Liver (tissue), 9 donors: Measurements from ENCODE around the gene IL17RC. TPM values are rescaled to one million over a fixed set of nuclear protein-coding genes. Genes with fewer than 3 reads are reported as not detected.
A peak's percentile ranks its signal among the peaks of the same experiment; 100 is the strongest.
"Not testable (repeated sequence)": the region's sequence is repeated elsewhere in the genome, so short reads cannot be mapped to it uniquely, and the experiment has no call there.

ENCODE experiments used
- DNase-seq: peaks from one replicate; pipeline ENCODE4 v3.0.0-alpha.2; 2017; ENCODE audit warnings: low spot score
- H3K27ac ChIP-seq, 2 donors: one replicate each; pipeline ENCODE4 v1.7.0; 2013; ENCODE audit warnings: inconsistent platforms in 2 of 2, low read length in 2 of 2, control low read depth in 1 of 2, low read depth in 1 of 2, mild to moderate bottlenecking in 1 of 2
- H3K27me3 ChIP-seq, 4 donors: one replicate each; pipeline versions ENCODE4 v1.6.1 to v1.7.0; 2013; ENCODE audit warnings: low read length in 3 of 4, inconsistent platforms in 1 of 4, mild to moderate bottlenecking in 1 of 4, moderate library complexity in 1 of 4; ENCODE audit not compliant: control insufficient read depth in 4 of 4, insufficient read depth in 4 of 4
- H3K36me3 ChIP-seq, 4 donors: one replicate each; pipeline versions ENCODE4 v1.6.1 to v1.7.0; 2013; ENCODE audit warnings: low read length in 3 of 4, mild to moderate bottlenecking in 3 of 4, low read depth in 1 of 4, moderate library complexity in 1 of 4; ENCODE audit not compliant: control insufficient read depth in 4 of 4, insufficient read depth in 3 of 4
- H3K4me1 ChIP-seq, 4 donors: one replicate each; pipeline versions ENCODE4 v1.6.1 to v1.7.0; 2013; ENCODE audit warnings: low read length in 3 of 4, mild to moderate bottlenecking in 3 of 4, moderate library complexity in 1 of 4; ENCODE audit not compliant: control insufficient read depth in 4 of 4, insufficient read depth in 4 of 4
- H3K4me3 ChIP-seq, 3 donors: one replicate each; pipeline versions ENCODE4 v1.6.1 to v1.7.0; 2013; ENCODE audit warnings: low read length in 3 of 3, control low read depth in 1 of 3, low read depth in 1 of 3, mild to moderate bottlenecking in 1 of 3
- H3K9ac ChIP-seq, 2 donors: one replicate each; pipeline ENCODE4 v1.7.0; 2013; ENCODE audit warnings: low read length in 2 of 2, mild to moderate bottlenecking in 2 of 2, moderate library complexity in 2 of 2, control low read depth in 1 of 2, low read depth in 1 of 2
- H3K9me3 ChIP-seq, 4 donors: one replicate each; pipeline versions ENCODE4 v1.6.1 to v1.7.0; 2013; ENCODE audit warnings: low read length in 3 of 4; ENCODE audit not compliant: control insufficient read depth in 4 of 4
- ATF3 ChIP-seq: IDR thresholded peaks from 2 replicates; pipeline ENCODE4 v1.6.1; 2016; ENCODE audit warnings: antibody characterized with exemption
- CTCF ChIP-seq: fragments of 150-350 bp; IDR thresholded peaks from 2 replicates; pipeline ENCODE4 v1.5.1; 2017; ENCODE audit warnings: improper control_type of control experiment, low read depth, low read length; ENCODE audit not compliant: missing input control
- FOXA1 ChIP-seq: IDR thresholded peaks from 2 replicates; pipeline ENCODE4 v1.6.1; 2016; ENCODE audit warnings: antibody characterized with exemption
- GABPA ChIP-seq, 2 donors: IDR thresholded peaks in 1 of 2; conservative IDR thresholded peaks in 1 of 2; 2 replicates each; pipeline ENCODE4 v1.6.1; 2016; ENCODE audit warnings: antibody characterized with exemption in 2 of 2, mild to moderate bottlenecking in 1 of 2, moderate library complexity in 1 of 2
- HNF4A ChIP-seq, 2 donors: conservative IDR thresholded peaks; 2 replicates each; pipeline ENCODE4 v1.6.1; 2016; ENCODE audit warnings: antibody characterized with exemption in 2 of 2, mild to moderate bottlenecking in 2 of 2
- HNF4G ChIP-seq: IDR thresholded peaks from 2 replicates; pipeline ENCODE4 v1.6.1; 2016; ENCODE audit warnings: antibody characterized with exemption
- MAX ChIP-seq: IDR thresholded peaks from 2 replicates; pipeline ENCODE4 v1.6.1; 2016; ENCODE audit warnings: antibody characterized with exemption
- RAD21 ChIP-seq, 2 donors: IDR thresholded peaks; 2 replicates each; pipeline ENCODE4 v1.6.1; 2016; ENCODE audit warnings: antibody characterized with exemption in 2 of 2, mild to moderate bottlenecking in 2 of 2
- SP1 ChIP-seq: IDR thresholded peaks from 2 replicates; pipeline ENCODE4 v1.6.1; 2018; ENCODE audit warnings: antibody characterized with exemption, mild to moderate bottlenecking
- TAF1 ChIP-seq: conservative IDR thresholded peaks from 2 replicates; pipeline ENCODE4 v1.6.1; 2016; ENCODE audit warnings: antibody characterized with exemption, mild to moderate bottlenecking
- YY1 ChIP-seq: IDR thresholded peaks from 2 replicates; pipeline ENCODE4 v1.6.1; 2016; ENCODE audit warnings: antibody characterized with exemption, mild to moderate bottlenecking
- ZBTB33 ChIP-seq: IDR thresholded peaks from 2 replicates; pipeline ENCODE4 v1.6.1; 2016; ENCODE audit warnings: antibody characterized with exemption
- WGBS: extraction: QIAGEN DNeasy Blood & Tissue Kit; methylation state at CpG from one replicate; pipeline ENCODE4 v1.1.7; 2013; 5-methylcytosine and 5-hydroxymethylcytosine counted together
- polyA plus RNA-seq, 2 donors: library from polyadenylated mRNA; stranded (reverse) in 1 of 2; unstranded in 1 of 2; fragments of 200-250 nt in 1 of 2; fragments of >200 nt in 1 of 2; fragmentation: Nextera tagmentation in 1 of 2; extraction: Ambion mirVana in 1 of 2; gene quantifications; one replicate each; pipeline versions ENCODE4 v1.2.1 to v1.2.3, GENCODE V29; 2013 to 2015
- total RNA-seq, 2 donors: library from RNA; depleted of rRNA; stranded (reverse); fragments of >200 nt; gene quantifications; one replicate each; pipeline ENCODE4 v1.2.3, GENCODE V29; 2014
- donor health status: healthy.
- donor health status: healthy.
- donor health status: healthy.
- donor health status: healthy.
- donor health status: healthy.

IL17RC gene
- total and polyA plus RNA-seq, 4 donors = 15.4 to 62.8 (median 25.7) TPM

GRCh38 chr3:9875448-9875847 is 41.5 kb upstream of the IL17RC start:
- Histone ChIP-seq H3K4me3 (no peak overlapping the region), H3K27me3 (no peaks in the 10 kb centered on the region), H3K9me3 (no peaks in the 10 kb centered on the region), H3K9ac (no peak overlapping the region), H3K27ac (no peak overlapping the region), H3K4me1 (peaks cover 0 to 6% (median 2%) of the 10 kb centered on the region in 4 donors), H3K36me3 (no peaks in the 10 kb centered on the region)
- no peak for TF ChIP-seq ZBTB33
- no peak for TF ChIP-seq CTCF
- TF ChIP-seq HNF4G = no peak
- no peak for TF ChIP-seq SP1
- no peak for TF ChIP-seq RAD21 (IDR thresholded peaks at IDR 0.05)
- no peak for DNase-seq

GRCh38 chr3:9876255-9876654 is 40.6 kb upstream of the IL17RC start:
- H3K27me3 ChIP-seq, H3K9ac ChIP-seq, DNase-seq, H3K27ac ChIP-seq, H3K4me3 ChIP-seq, H3K4me1 ChIP-seq, H3K36me3 ChIP-seq, H3K9me3 ChIP-seq: not testable (repeated sequence)
- WGBS = 93% methylated on average over 4 of the region's 4 CpGs

- Histone ChIP-seq H3K4me1 (peaks cover 0 to 6% (median 2%) of the 10 kb centered on the region in 4 donors), H3K27ac (no peak overlapping the region), H3K27me3 (no peaks in the 10 kb centered on the region), H3K9me3 (no peaks in the 10 kb centered on the region), H3K36me3 (no peaks in the 10 kb centered on the region), H3K9ac (no peak overlapping the region), H3K4me3 (no peak overlapping the region)
- 96% methylated on average over 12 of the region's 12 CpGs for WGBS
- DNase-seq = no peak
- no peak for TF ChIP-seq YY1
- no peak for TF ChIP-seq HNF4G
- TF ChIP-seq HNF4A (conservative IDR thresholded peaks at IDR 0.05) = no peak
Measured at GRCh38 chr3:9876991-9877390, 39.9 kb upstream of the IL17RC start.

GRCh38 chr3:9878700-9879099 is 38.2 kb upstream of the IL17RC start:
- Histone ChIP-seq H3K4me3 (no peak overlapping the region), H3K4me1 (peaks cover 0 to 6% (median 2%) of the 10 kb centered on the region in 4 donors), H3K27me3 (no peaks in the 10 kb centered on the region), H3K36me3 (no peaks in the 10 kb centered on the region), H3K9ac (no peak overlapping the region), H3K27ac (no peak overlapping the region), H3K9me3 (no peaks in the 10 kb centered on the region)
- DNase-seq = no peak
- 50% methylated on average over 5 of the region's 5 CpGs for WGBS
- TF ChIP-seq ATF3 (peak; percentile 52), GABPA (IDR thresholded peaks at IDR 0.05 in 1 of 2, conservative IDR thresholded peaks at IDR 0.05 in 1 of 2) (no peak), TAF1 (no peak), CTCF (no peak), ZBTB33 (no peak), FOXA1 (no peak), MAX (no peak)
